SK-N-SH (cell line): Measurements from ENCODE around the gene CCND2. TPM values are rescaled to one million over a fixed set of nuclear protein-coding genes. Genes with fewer than 3 reads are reported as not detected.

Experiments used
- CTCF ChIA-PET: fragments of 300-600, 350-600 bp; formaldehyde crosslinking; extraction: SDS; loops from one replicate; lab custom pipeline; 2021; lab: Yijun Ruan, JAX
- POLR2A ChIA-PET: fragments of 350-600 bp; sonication (Branson Sonifier 250); formaldehyde crosslinking; extraction: SDS; loops from one replicate; lab custom pipeline; 2020; ENCODE audit warnings: antibody characterized with exemption, inconsistent platforms; lab: Yijun Ruan, JAX
- DNase-seq: peaks from one replicate; pipeline ENCODE4 v3.0.0; 2012
- H2AFZ ChIP-seq: fragments of 200-600 bp; sonication (generic); 2 replicates; pipeline ENCODE4 v1.8.1; 2016; ENCODE audit warnings: antibody characterized with exemption, mild to moderate bottlenecking, low read depth
- H3F3A ChIP-seq: fragments of 200-600 bp; sonication (generic); replicated peaks from 2 replicates; pipeline ENCODE3; 2016; ENCODE audit warnings: antibody characterized with exemption, mild to moderate bottlenecking; ENCODE audit not compliant: insufficient read depth
- H3K27ac ChIP-seq, 2 experiments: fragments of 200-500 bp in 1 of 2; fragments of 200-600 bp in 1 of 2; sonication (Bioruptor generic) in 1 of 2; sonication (generic), shearing (Covaris generic) in 1 of 2; 2 replicates each; pipeline versions ENCODE4 v1.5.1 to v1.6.1; 2014 to 2016; ENCODE audit warnings: low read depth in 2 of 2, inconsistent platforms in 1 of 2, low read length in 1 of 2, mild to moderate bottlenecking in 1 of 2, mixed read lengths in 1 of 2
- H3K27me3 ChIP-seq: fragments of 200-600 bp; sonication (generic), shearing (Covaris generic); 2 replicates; pipeline ENCODE4 v1.6.1; 2016; ENCODE audit warnings: mixed run types; ENCODE audit not compliant: insufficient read depth
- H3K36me3 ChIP-seq, 2 experiments: fragments of 200-500 bp in 1 of 2; fragments of 200-600 bp in 1 of 2; sonication (Bioruptor generic) in 1 of 2; sonication (generic) in 1 of 2; replicated peaks in 1 of 2; 2 replicates each; pipeline versions ENCODE3 to v1.5.1; 2014 to 2016; ENCODE audit warnings: low read length in 1 of 2, mild to moderate bottlenecking in 1 of 2; ENCODE audit not compliant: insufficient read depth in 2 of 2, control insufficient read depth in 1 of 2
- H3K4me1 ChIP-seq, 2 experiments: fragments of 200-500 bp in 1 of 2; fragments of 200-600 bp in 1 of 2; sonication (Bioruptor generic) in 1 of 2; sonication (generic), shearing (Covaris generic) in 1 of 2; 2 replicates each; pipeline versions ENCODE4 v1.5.1 to v1.6.1; 2014 to 2016; ENCODE audit warnings: low read depth in 1 of 2, low read length in 1 of 2, mixed run types in 1 of 2; ENCODE audit not compliant: insufficient read depth in 2 of 2, control insufficient read depth in 1 of 2
- H3K4me2 ChIP-seq: fragments of 200-600 bp; sonication (generic), shearing (Covaris generic); 2 replicates; pipeline ENCODE4 v1.6.1; 2017; ENCODE audit warnings: mixed run types
- H3K4me3 ChIP-seq, 2 experiments: fragments of 200-500 bp in 1 of 2; fragments of 200-600 bp in 1 of 2; sonication (Bioruptor generic) in 1 of 2; sonication (generic), shearing (Covaris generic) in 1 of 2; 2 replicates each; pipeline versions ENCODE4 v1.5.1 to v1.8.1; 2014 to 2016; ENCODE audit warnings: low read depth in 2 of 2, inconsistent platforms in 1 of 2, low read length in 1 of 2, mild to moderate bottlenecking in 1 of 2, mixed read lengths in 1 of 2, moderate library complexity in 1 of 2
- H3K79me2 ChIP-seq: fragments of 200-600 bp; sonication (generic); 2 replicates; pipeline ENCODE4 v1.8.1; 2017; ENCODE audit warnings: mild to moderate bottlenecking; ENCODE audit not compliant: insufficient read depth
- H3K9ac ChIP-seq: fragments of 200-600 bp; sonication (generic); 2 replicates; pipeline ENCODE4 v1.6.1; 2017; ENCODE audit warnings: mixed run types
- H3K9me2 ChIP-seq: fragments of 200-600 bp; sonication (generic); 2 replicates; pipeline ENCODE4 v1.6.1; 2017; ENCODE audit warnings: mixed run types
- H3K9me3 ChIP-seq: fragments of 200-600 bp; sonication (generic); 2 replicates; pipeline ENCODE4 v1.6.1; 2017; ENCODE audit warnings: mixed run types, mild to moderate bottlenecking, moderate library complexity
- H4K20me1 ChIP-seq: fragments of 200-600 bp; sonication (generic); 2 replicates; pipeline ENCODE4 v1.6.1; 2017; ENCODE audit warnings: mild to moderate bottlenecking, mixed run types; ENCODE audit not compliant: insufficient read depth
- ELF1 ChIP-seq: IDR thresholded peaks from 2 replicates; pipeline ENCODE4 v1.4.0; 2012
- FOSL2 ChIP-seq: IDR thresholded peaks from 2 replicates; pipeline ENCODE4 v1.4.0; 2012; ENCODE audit warnings: low read depth, mild to moderate bottlenecking, moderate library complexity, borderline replicate concordance
- FOXJ3 ChIP-seq: sonication (generic); formaldehyde crosslinking; IDR thresholded peaks from 2 replicates; pipeline ENCODE4 v1.5.1; 2020; ENCODE audit warnings: mild to moderate bottlenecking, missing genetic modification reagents
- FOXM1 ChIP-seq: IDR thresholded peaks from 2 replicates; pipeline ENCODE4 v1.4.0; 2012; ENCODE audit warnings: low read depth, mild to moderate bottlenecking
- MAX ChIP-seq: IDR thresholded peaks from 2 replicates; pipeline ENCODE4 v1.4.0; 2012; ENCODE audit warnings: low read depth
- MEF2A ChIP-seq: IDR thresholded peaks from 2 replicates; pipeline ENCODE4 v1.4.0; 2012; ENCODE audit warnings: low read depth, borderline replicate concordance
- MXI1 ChIP-seq: IDR thresholded peaks from 2 replicates; pipeline ENCODE4 v1.6.1; 2012; ENCODE audit warnings: mild to moderate bottlenecking, low read depth, low read length, improper control_type of control experiment
- NFIC ChIP-seq: IDR thresholded peaks from 2 replicates; pipeline ENCODE4 v1.4.0; 2012; ENCODE audit warnings: borderline replicate concordance
- PBX3 ChIP-seq: IDR thresholded peaks from 2 replicates; pipeline ENCODE4; 2012
- POLR2AphosphoS5 ChIP-seq: IDR thresholded peaks from 2 replicates; pipeline ENCODE4 v1.6.1; 2012; ENCODE audit warnings: low read depth, low read length
- RAD21 ChIP-seq: IDR thresholded peaks from 2 replicates; pipeline ENCODE4 v1.6.1; 2012; ENCODE audit warnings: mild to moderate bottlenecking, low read length
- RFX5 ChIP-seq: IDR thresholded peaks from 2 replicates; pipeline ENCODE4 v1.6.1; 2012; ENCODE audit warnings: mild to moderate bottlenecking, improper control_type of control experiment, low read length
- SIN3A ChIP-seq: IDR thresholded peaks from 2 replicates; pipeline ENCODE4 v1.6.1; 2012; ENCODE audit warnings: low read depth, mild to moderate bottlenecking, low read length, moderate library complexity, borderline replicate concordance
- SMC3 ChIP-seq: IDR thresholded peaks from 2 replicates; pipeline ENCODE4 v1.6.1; 2012; ENCODE audit warnings: low read depth, low read length, improper control_type of control experiment
- TCF12 ChIP-seq: IDR thresholded peaks from 2 replicates; pipeline ENCODE4 v1.4.0; 2012
- YY1 ChIP-seq: IDR thresholded peaks from 2 replicates; pipeline ENCODE4 v1.4.0; 2012; ENCODE audit warnings: low read depth, mild to moderate bottlenecking
- ZBTB33 ChIP-seq: IDR thresholded peaks from 2 replicates; pipeline ENCODE4 v1.4.0; 2012; ENCODE audit warnings: low read depth, borderline replicate concordance
- WGBS: methylation state at CpG from one replicate; pipeline ENCODE4 v1.1.6; 2017; ENCODE audit warnings: low lambda C conversion rate; 5-methylcytosine and 5-hydroxymethylcytosine counted together
- polyA plus RNA-seq, 3 experiments: library from polyadenylated mRNA; depleted of rRNA; stranded (reverse); fragments of >200 nt; gene quantifications; 2 replicates each; pipeline ENCODE4 v1.2.3, GENCODE V29; 2012
- TF ChIP-seq, protein P1 (sequence below): fragments of 200-600 bp; sonication (generic); IDR thresholded peaks from 2 replicates; pipeline ENCODE4 v1.6.1; 2017; ENCODE audit warnings: antibody characterized with exemption, mild to moderate bottlenecking, moderate library complexity
- TF ChIP-seq, protein P2 (sequence below): fragments of 150-350 bp; IDR thresholded peaks from 2 replicates; pipeline ENCODE4 v1.6.1; 2017; ENCODE audit warnings: antibody characterized with exemption, low read length, low read depth, borderline replicate concordance

Gene CCND2
- polyA plus RNA-seq, 1 of the 3 experiments (the other 2 are of a cell fraction) = not detected

GRCh38 chr12:4282892-4283511 lies 9.4 kb downstream of the CCND2 start:
- H3K36me3 ChIP-seq = no peaks in the 10 kb centered on the region
- TF ChIP-seq FOSL2 = no peak
- TF ChIP-seq MAX = no peak
- no peak for TF ChIP-seq SMC3
- no peak for TF ChIP-seq FOXJ3
- no peak for TF ChIP-seq ELF1
- no peak for TF ChIP-seq ZBTB33
- no peak for TF ChIP-seq NFIC
- no peak for TF ChIP-seq MXI1
- no peak for TF ChIP-seq RFX5
- TF ChIP-seq, protein P1, sequence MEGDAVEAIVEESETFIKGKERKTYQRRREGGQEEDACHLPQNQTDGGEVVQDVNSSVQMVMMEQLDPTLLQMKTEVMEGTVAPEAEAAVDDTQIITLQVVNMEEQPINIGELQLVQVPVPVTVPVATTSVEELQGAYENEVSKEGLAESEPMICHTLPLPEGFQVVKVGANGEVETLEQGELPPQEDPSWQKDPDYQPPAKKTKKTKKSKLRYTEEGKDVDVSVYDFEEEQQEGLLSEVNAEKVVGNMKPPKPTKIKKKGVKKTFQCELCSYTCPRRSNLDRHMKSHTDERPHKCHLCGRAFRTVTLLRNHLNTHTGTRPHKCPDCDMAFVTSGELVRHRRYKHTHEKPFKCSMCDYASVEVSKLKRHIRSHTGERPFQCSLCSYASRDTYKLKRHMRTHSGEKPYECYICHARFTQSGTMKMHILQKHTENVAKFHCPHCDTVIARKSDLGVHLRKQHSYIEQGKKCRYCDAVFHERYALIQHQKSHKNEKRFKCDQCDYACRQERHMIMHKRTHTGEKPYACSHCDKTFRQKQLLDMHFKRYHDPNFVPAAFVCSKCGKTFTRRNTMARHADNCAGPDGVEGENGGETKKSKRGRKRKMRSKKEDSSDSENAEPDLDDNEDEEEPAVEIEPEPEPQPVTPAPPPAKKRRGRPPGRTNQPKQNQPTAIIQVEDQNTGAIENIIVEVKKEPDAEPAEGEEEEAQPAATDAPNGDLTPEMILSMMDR = no peak
- TF ChIP-seq SIN3A = no peak
- no peak for TF ChIP-seq POLR2AphosphoS5
- TF ChIP-seq FOXM1 = no peak
- TF ChIP-seq, protein P2, sequence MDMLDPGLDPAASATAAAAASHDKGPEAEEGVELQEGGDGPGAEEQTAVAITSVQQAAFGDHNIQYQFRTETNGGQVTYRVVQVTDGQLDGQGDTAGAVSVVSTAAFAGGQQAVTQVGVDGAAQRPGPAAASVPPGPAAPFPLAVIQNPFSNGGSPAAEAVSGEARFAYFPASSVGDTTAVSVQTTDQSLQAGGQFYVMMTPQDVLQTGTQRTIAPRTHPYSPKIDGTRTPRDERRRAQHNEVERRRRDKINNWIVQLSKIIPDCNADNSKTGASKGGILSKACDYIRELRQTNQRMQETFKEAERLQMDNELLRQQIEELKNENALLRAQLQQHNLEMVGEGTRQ = no peak
- TF ChIP-seq MEF2A = no peak
- TF ChIP-seq RAD21 = no peak
- no peak for TF ChIP-seq PBX3
- no peak for TF ChIP-seq TCF12
- TF ChIP-seq YY1 = no peak
- H2AFZ ChIP-seq = no peak overlapping the region
- no peak for DNase-seq
- H3K27ac ChIP-seq = no peak overlapping the region
- H3K4me2 ChIP-seq = no peak overlapping the region
- H3K9ac ChIP-seq = no peak overlapping the region
- ChIA-PET CTCF (interaction anchor here (1.0 to 1.9 kb wide), 4 partner anchors 12 to 398 kb away, joined by 3 to 6 read pairs (median 4); no protein-coding TSS in a partner anchor), POLR2A (no interaction called here)
- H4K20me1 ChIP-seq = no peaks in the 10 kb centered on the region
- H3F3A ChIP-seq = no peaks in the 10 kb centered on the region
- H3K4me3 ChIP-seq = no peak overlapping the region
- 12% methylated on average over 12 of the region's 12 CpGs for WGBS
- no peaks in the 10 kb centered on the region; a peak in 1 of 4 replicates for H3K4me1 ChIP-seq
- no peaks in the 10 kb centered on the region for H3K9me2 ChIP-seq
- H3K9me3 ChIP-seq = no peaks in the 10 kb centered on the region
- H3K27me3 ChIP-seq = peaks cover 94% of the 10 kb centered on the region
- H3K79me2 ChIP-seq = no peaks in the 10 kb centered on the region
